HT1080 (cell line): ENCODE measurements around the gene PEBP1. TPM values are rescaled to one million over a fixed set of nuclear protein-coding genes. Genes with fewer than 3 reads are reported as not detected.

Experiments used
- DNase-seq: peaks from one replicate; pipeline ENCODE4 v3.0.0-alpha.2; 2015; ENCODE audit warnings: low read depth
- total RNA-seq: library from RNA; depleted of rRNA; stranded (reverse); fragments of >200 nt; shearing (Covaris generic); gene quantifications from 2 replicates; pipeline ENCODE4 v1.2.3, GENCODE V29; 2014; rRNA removed

PEBP1 gene
- total RNA-seq, 1 experiment from 2014 or later = 185 TPM

- no peak for DNase-seq
Observed at GRCh38 chr12:118190266-118190665, 54.3 kb downstream of the PEBP1 start.

GRCh38 chr12:118193477-118193876 lies 57.6 kb downstream of the PEBP1 start:
- DNase-seq = no peak

GRCh38 chr12:118193958-118194357 lies 58.0 kb downstream of the PEBP1 start:
- no peak for DNase-seq

Other genes starting within 250 kb of the PEBP1 start
- gene KSR2, start 167.1 kb upstream of the PEBP1 start, total RNA-seq = not detected in 2 replicates
- 59.4 and 65.7 TPM in 2 replicates for gene RFC5, start 119.4 kb upstream of the PEBP1 start, total RNA-seq
- gene WSB2, start 74.9 kb upstream of the PEBP1 start, total RNA-seq = 78.1 and 108 TPM in 2 replicates
- 29.9 and 33.2 TPM in 2 replicates for gene VSIG10, start 32.1 kb upstream of the PEBP1 start, total RNA-seq
- gene TAOK3, start 236.8 kb downstream of the PEBP1 start, total RNA-seq = 7.9 and 10.6 TPM in 2 replicates
- 22.1 and 33.5 TPM in 2 replicates for gene SUDS3, start 240.4 kb downstream of the PEBP1 start, total RNA-seq